Astrocyte (in vitro differentiated cells and primary cell): ENCODE measurements around the gene TTLL9. TPM values are rescaled to one million over a fixed set of nuclear protein-coding genes. Genes with fewer than 3 reads are reported as not detected.

ENCODE experiments used
- DNase-seq: peaks from one replicate; pipeline ENCODE4 v3.0.0-alpha.2; 2010; ENCODE audit warnings: low read depth
- FAIRE-seq: peaks from 2 replicates; lab custom pipeline; 2011; peaks lifted over from hg19 to GRCh38; lab: Jason Lieb, UNC
- H2AFZ ChIP-seq: 2 replicates; pipeline ENCODE4 v1.6.0; 2012; ENCODE audit warnings: low read depth, low read length, inconsistent platforms
- H3K27ac ChIP-seq: 2 replicates; pipeline ENCODE4 v1.5.1; 2011; ENCODE audit warnings: low read depth, low read length, inconsistent platforms
- H3K27me3 ChIP-seq: 2 replicates; pipeline ENCODE4 v1.6.0; 2011; ENCODE audit warnings: low read length, inconsistent platforms; ENCODE audit not compliant: insufficient read depth
- H3K36me3 ChIP-seq: 2 replicates; pipeline ENCODE4 v1.5.1; 2011; ENCODE audit warnings: low read length, inconsistent platforms; ENCODE audit not compliant: insufficient read depth
- H3K4me1 ChIP-seq: 2 replicates; pipeline ENCODE4 v1.5.1; 2011; ENCODE audit warnings: low read length, inconsistent platforms; ENCODE audit not compliant: insufficient read depth
- H3K4me2 ChIP-seq: 2 replicates; pipeline ENCODE4 v1.6.0; 2012; ENCODE audit warnings: low read length, inconsistent platforms
- H3K4me3 ChIP-seq: 2 replicates; pipeline ENCODE4 v1.5.1; 2011; ENCODE audit warnings: low read depth, mild to moderate bottlenecking, low read length, inconsistent platforms; ENCODE audit not compliant: insufficient read depth
- H3K79me2 ChIP-seq: 2 replicates; pipeline ENCODE4 v1.6.0; 2012; ENCODE audit warnings: mild to moderate bottlenecking, low read length, inconsistent platforms; ENCODE audit not compliant: insufficient read depth
- H3K9ac ChIP-seq: 2 replicates; pipeline ENCODE4 v1.6.0; 2012; ENCODE audit warnings: mild to moderate bottlenecking, low read length, inconsistent platforms
- H3K9me3 ChIP-seq: 2 replicates; pipeline ENCODE4 v1.5.1; 2012; ENCODE audit warnings: low read depth, mild to moderate bottlenecking, low read length, inconsistent platforms; ENCODE audit not compliant: insufficient read depth
- H4K20me1 ChIP-seq: 2 replicates; pipeline ENCODE4 v1.6.0; 2012; ENCODE audit warnings: low read length, inconsistent platforms; ENCODE audit not compliant: insufficient read depth
- H3K27ac Mint-ChIP-seq: one replicate; pipeline ENCODE4 v1.8.0; 2021; ENCODE audit warnings: mild to moderate bottlenecking, mixed read lengths; ENCODE audit not compliant: unreplicated experiment
- H3K27me3 Mint-ChIP-seq: one replicate; pipeline ENCODE4 v1.8.0; 2021; ENCODE audit warnings: low read depth, mixed read lengths; ENCODE audit not compliant: unreplicated experiment
- H3K36me3 Mint-ChIP-seq: one replicate; pipeline ENCODE4 v1.8.0; 2021; ENCODE audit warnings: low read depth, mixed read lengths; ENCODE audit not compliant: unreplicated experiment
- H3K4me1 Mint-ChIP-seq: one replicate; pipeline ENCODE4 v1.8.0; 2021; ENCODE audit warnings: low read depth, mixed read lengths; ENCODE audit not compliant: unreplicated experiment
- H3K4me3 Mint-ChIP-seq: one replicate; pipeline ENCODE4 v1.8.0; 2021; ENCODE audit warnings: mild to moderate bottlenecking, moderate library complexity, mixed read lengths; ENCODE audit not compliant: unreplicated experiment
- H3K9me3 Mint-ChIP-seq: one replicate; pipeline ENCODE4 v1.8.0; 2021; ENCODE audit warnings: mild to moderate bottlenecking, mixed read lengths; ENCODE audit not compliant: unreplicated experiment
- CTCF ChIP-seq: IDR thresholded peaks from 2 replicates; pipeline ENCODE4 v1.5.1; 2011; ENCODE audit warnings: low read depth, mild to moderate bottlenecking, inconsistent platforms, low read length, moderate library complexity; ENCODE audit not compliant: insufficient read depth
- EZH2 ChIP-seq: IDR thresholded peaks from 2 replicates; pipeline ENCODE4 v1.6.1; 2012; ENCODE audit warnings: mild to moderate bottlenecking, low read length, inconsistent platforms; ENCODE audit not compliant: insufficient read depth
- total RNA-seq: library from RNA; stranded (reverse); gene quantifications from 2 replicates; pipeline ENCODE4 v1.2.1, GENCODE V29; 2021

The TTLL9 gene
- total RNA-seq, 1 donor from 2014 or later: 0.41 TPM

- no peak for FAIRE-seq
- no peak overlapping the region for H3K4me2 ChIP-seq
Observed at GRCh38 chr20:31975874-31976273, 105.4 kb downstream of the TTLL9 start.

GRCh38 chr20:31977080-31977479 lies 106.6 kb downstream of the TTLL9 start:
- H3K36me3 ChIP-seq: no peaks in the 10 kb centered on the region
- Mint-ChIP-seq H3K36me3 (peaks cover 4% of the 10 kb centered on the region), H3K9me3 (peaks cover 7% of the 10 kb centered on the region), H3K4me1 (peaks cover 34% of the 10 kb centered on the region), H3K4me3 (no peak overlapping the region), H3K27me3 (peaks cover 15% of the 10 kb centered on the region), H3K27ac (peak overlapping the region; percentile 48)
- no peaks in the 10 kb centered on the region for H3K9me3 ChIP-seq
- no peak for TF ChIP-seq EZH2
- no peak for TF ChIP-seq CTCF
- H3K4me1 ChIP-seq: no peaks in the 10 kb centered on the region
- no peak overlapping the region for H3K27ac ChIP-seq
- DNase-seq (no peak), FAIRE-seq (no peak)
- H2AFZ ChIP-seq: no peak overlapping the region
- no peaks in the 10 kb centered on the region for H3K79me2 ChIP-seq
- no peak overlapping the region for H3K9ac ChIP-seq
- H3K4me3 ChIP-seq: no peak overlapping the region
- H4K20me1 ChIP-seq: no peaks in the 10 kb centered on the region
- no peak overlapping the region for H3K4me2 ChIP-seq
- H3K27me3 ChIP-seq: peaks cover 25% of the 10 kb centered on the region

More at GRCh38 chr20:31975874-31976273, 105.4 kb downstream of the TTLL9 start:
- Mint-ChIP-seq H3K4me3 (no peak overlapping the region), H3K27me3 (peaks cover 14% of the 10 kb centered on the region), H3K27ac (no peak overlapping the region), H3K9me3 (peaks cover 6% of the 10 kb centered on the region), H3K36me3 (no peaks in the 10 kb centered on the region), H3K4me1 (peaks cover 30% of the 10 kb centered on the region)
- Histone ChIP-seq H3K4me1 (no peaks in the 10 kb centered on the region), H4K20me1 (no peaks in the 10 kb centered on the region), H3K27me3 (peaks cover 33% of the 10 kb centered on the region), H3K9me3 (no peaks in the 10 kb centered on the region), H3K27ac (no peak overlapping the region), H3K4me3 (no peak overlapping the region), H3K9ac (no peak overlapping the region), H3K36me3 (no peaks in the 10 kb centered on the region), H3K79me2 (no peaks in the 10 kb centered on the region), H2AFZ (no peak overlapping the region)
- no peak for TF ChIP-seq EZH2
- TF ChIP-seq CTCF: no peak
- DNase-seq: no peak

GRCh38 chr20:31979713-31980426 lies 109.4 kb downstream of the TTLL9 start:
- Mint-ChIP-seq H3K4me1 (peaks cover 18% of the 10 kb centered on the region), H3K36me3 (peaks cover 4% of the 10 kb centered on the region), H3K27ac (peak overlapping the region; percentile 2), H3K27me3 (peaks cover 26% of the 10 kb centered on the region), H3K4me3 (no peak overlapping the region), H3K9me3 (peaks cover 7% of the 10 kb centered on the region)
- Histone ChIP-seq H3K4me2 (no peak overlapping the region), H3K36me3 (no peaks in the 10 kb centered on the region), H4K20me1 (no peaks in the 10 kb centered on the region), H3K27me3 (peaks cover 21% of the 10 kb centered on the region), H3K9ac (no peak overlapping the region), H2AFZ (no peak overlapping the region), H3K4me1 (no peaks in the 10 kb centered on the region), H3K9me3 (no peaks in the 10 kb centered on the region), H3K79me2 (no peaks in the 10 kb centered on the region), H3K4me3 (no peak overlapping the region), H3K27ac (no peak overlapping the region)
- no peak for FAIRE-seq
- no peak for DNase-seq
- TF ChIP-seq EZH2: no peak
